Measurements from ENCODE around the gene ACAT2. TPM values are rescaled to one million over a fixed set of nuclear protein-coding genes. Genes with fewer than 3 reads are reported as not detected.
"Not testable (repeated sequence)": the region's sequence is repeated elsewhere in the genome, so short reads cannot be mapped to it uniquely, and the experiment has no call there.

The ACAT2 gene
- polyA plus RNA-seq, 5 donors: 24.8 to 36.9 (median 34.5) TPM

DNA sequence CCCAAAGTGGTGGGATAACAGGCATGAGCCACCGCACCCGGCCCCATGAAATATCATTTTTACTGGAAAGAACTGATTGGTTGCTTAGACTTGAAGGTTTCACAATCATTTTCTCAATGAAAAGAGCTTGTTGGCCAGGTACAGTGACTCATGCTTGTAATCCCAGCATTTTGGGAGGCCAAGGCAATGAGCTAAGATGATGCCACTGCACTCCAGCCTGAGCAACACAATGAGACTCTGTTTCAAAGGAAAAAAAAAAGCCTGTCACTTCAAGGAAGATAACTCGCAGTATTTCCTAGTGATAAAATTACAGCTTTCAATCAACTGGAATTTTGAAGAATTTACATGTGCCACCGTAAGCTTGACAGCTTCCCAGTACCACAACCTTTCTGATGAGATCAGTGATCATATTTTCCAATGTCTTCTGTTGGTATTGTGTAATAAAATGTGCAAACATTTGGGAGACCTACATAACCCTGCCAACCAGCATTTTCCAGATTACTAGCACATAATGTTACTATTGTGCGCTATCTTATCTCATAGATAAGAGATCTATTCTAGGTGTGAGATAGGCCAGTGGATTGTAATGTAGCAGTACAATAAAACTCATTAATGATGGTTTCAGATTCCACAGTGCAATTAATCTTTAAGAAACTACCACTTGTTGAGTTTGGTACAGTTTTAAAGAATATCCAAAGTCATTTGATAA, 45.5 kb downstream of the ACAT2 start:
- DNase-seq: no peak

DNA sequence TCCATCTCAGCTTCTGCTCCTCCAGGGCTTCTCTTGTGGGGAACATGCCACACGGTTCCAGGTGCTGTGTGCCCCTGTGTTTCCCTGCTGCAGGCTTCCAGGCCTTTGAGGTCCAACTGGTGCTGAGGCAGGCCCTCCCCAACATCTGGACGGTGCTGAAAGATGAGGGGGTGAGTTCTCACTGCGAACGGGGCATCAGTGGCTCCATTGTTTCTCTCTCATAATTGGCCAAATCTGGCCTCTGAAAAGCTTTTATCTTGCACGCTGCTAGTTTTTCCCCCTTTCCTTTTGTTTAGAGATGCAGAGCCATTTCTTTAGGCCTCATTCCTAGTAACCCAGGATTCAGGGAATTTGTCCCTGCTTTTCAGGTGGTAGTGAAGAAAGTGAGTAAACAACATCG, 46.8 kb downstream of the ACAT2 start:
- DNase-seq: no peak

DNA sequence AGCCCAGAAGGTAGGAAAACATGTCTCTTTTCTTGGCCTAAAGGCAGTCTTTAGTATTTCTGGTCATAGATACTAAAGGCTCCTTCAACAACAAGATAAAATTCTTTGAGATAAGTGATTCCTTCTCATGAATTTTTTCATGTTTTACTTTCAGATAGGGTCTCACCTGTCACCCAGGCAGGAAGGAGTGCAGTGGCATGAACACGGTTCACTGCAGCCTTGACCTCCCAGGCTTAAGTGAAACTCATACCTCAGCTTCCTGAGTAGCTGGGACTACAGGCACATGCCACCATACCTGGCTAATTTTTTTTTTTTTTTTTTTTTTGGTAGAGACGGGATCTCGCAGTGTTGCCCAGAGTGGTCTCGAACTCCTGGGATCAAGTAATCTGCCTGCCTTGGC, 47.3 kb downstream of the ACAT2 start:
- no peak for DNase-seq

DNA sequence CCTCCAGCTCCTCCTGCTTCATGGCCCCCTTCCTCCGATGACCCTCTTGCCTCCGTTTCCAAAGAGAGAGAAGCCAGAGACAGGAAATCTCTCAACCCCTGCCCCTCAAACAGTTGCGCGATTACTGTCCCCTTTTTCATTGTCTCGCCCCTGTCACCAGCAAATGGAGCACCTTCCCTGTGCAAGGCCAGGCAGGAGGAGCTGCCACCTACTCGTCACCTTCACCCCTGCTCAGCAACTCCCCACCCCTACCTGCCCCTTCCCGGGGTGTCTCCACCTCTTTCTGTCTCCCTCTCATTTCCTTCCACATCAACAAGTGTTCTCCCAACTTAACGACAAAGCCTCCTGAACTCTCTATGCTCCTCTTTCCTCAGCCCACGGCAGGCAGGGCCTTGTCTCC, 51.9 kb downstream of the ACAT2 start:
- DNase-seq: no peak

DNA sequence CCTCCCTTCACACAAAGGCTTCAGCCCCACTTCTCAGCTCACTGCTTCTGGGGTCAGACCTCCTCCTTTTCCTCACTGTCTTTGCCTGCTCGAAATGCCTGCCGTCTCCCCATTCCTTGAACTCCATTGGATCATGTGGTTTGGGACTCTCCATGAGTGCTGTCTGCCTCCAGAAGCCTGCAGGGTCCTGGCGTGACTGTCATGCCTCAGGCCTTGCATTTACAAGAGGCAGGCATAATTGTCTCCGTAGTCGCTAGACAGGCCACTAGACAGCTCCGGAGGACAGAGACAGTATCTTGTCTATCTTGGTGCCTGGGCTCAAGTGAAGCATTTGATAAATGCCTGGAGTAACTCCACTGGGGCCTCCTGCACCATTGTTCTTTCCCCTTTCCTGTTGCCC, 53.6 kb downstream of the ACAT2 start:
- no peak for DNase-seq

DNA sequence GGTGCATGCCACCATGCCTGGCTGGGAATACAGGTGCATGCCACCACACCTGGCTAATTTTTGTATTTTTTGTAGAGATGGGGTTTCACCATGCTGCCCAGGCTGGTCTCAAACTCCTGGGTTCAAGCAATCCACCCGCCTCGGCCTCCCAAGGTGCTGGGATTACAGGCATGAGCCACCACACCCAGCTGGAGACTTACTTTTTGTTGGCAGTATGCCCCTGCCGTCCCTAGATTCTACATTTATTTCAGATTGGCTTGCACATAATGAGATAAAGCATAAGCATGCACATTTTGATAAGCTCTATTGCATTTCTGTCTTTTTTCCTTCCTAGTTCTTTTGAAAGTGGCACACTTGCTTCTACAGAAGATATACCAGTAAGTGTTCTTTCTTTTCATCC, 54.9 kb downstream of the ACAT2 start:
- DNase-seq: not testable (repeated sequence)

DNA sequence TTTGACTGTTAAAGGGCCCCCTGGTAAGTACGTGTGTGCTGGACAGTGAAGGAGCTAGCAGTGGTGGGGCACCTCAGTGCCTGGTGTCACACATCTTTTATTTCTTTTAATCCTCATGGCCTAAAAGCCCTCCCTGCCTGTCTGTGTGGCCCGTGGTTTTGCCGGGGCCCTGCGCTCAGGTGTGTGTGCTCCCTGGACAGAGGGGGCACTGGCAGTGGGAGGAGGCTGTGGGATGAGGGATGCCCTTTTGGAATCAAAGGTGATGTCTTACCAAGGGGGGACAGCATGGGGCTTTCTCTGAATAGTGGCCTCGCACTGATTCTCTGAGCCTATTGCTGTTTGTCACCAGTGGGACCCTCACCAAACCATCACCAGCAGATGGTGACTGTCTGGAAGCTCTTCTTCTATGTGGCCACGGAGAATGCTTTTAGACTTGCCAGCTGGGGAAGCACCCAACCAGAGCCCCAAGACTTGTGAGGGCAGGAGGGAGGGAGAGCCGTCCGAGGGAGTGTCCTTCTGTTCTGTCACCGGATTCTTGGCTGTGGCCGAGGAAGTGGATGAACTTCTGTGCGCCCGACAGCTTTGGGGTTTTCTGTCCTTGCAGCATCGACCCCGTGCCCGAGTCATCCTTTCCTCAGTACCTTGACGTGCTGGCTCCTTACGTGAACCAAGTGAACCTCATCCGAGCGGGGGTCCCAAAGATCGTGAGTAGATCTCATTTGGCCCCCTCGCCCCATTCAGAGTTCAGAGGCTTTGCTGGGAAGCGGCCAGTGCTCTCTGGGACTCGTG, 56.3 kb downstream of the ACAT2 start:
- DNase-seq: no peak

DNA sequence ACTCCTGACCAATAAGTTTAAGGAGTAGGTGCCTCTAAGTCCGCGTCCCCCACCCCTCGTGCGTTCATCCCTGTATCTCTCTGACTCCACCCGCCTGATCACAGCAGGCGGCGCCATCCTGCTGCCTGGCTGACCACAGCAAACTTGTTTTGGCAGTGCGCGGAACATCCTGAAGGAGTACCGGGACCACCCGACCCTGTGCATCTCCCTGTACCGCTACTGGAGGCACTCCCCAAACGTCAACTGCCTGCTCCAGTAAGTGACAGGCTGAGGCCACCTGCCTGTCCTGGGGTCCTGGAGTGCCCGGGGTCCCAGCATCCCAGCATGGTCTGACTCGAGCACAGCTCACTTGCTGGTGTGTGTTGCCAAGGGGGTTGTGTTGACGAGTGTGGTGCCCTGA, 57.3 kb downstream of the ACAT2 start:
- DNase-seq: no peak

DNA sequence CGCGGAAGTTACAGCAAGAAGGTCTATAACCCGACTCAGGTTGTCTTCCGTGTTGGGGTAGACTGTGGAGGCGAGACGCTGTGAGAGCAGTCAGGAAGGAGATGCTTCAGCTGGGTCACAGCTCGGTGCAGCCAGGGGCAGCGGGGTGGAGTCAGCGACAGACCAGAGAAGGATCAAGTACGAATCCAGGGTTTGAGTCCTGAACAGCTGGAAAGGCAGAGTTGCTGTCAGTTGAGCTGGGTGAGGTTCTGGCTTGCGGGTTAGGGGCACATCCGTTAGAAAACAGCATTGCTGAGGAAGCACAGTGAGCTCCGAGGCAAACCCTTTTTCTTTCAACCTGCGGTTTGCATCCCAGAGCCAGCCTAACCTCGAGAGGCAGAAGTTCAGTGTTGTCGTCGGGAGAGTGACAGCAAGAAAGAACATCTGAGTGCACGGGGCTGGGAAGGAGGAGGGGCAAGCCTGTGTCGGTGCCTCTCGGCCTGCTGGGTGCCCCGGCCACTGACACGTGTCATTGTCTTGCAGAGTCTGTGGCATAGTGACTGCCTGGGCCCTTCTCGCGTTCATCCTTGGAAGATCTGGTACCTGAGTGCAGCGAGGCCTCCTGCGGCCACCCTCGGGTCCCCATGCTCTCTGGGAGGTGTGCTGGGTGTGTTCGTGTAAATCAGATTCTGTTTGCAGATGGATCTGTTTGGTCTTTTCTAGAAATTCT, 58.2 kb downstream of the ACAT2 start:
- no peak for DNase-seq

DNA sequence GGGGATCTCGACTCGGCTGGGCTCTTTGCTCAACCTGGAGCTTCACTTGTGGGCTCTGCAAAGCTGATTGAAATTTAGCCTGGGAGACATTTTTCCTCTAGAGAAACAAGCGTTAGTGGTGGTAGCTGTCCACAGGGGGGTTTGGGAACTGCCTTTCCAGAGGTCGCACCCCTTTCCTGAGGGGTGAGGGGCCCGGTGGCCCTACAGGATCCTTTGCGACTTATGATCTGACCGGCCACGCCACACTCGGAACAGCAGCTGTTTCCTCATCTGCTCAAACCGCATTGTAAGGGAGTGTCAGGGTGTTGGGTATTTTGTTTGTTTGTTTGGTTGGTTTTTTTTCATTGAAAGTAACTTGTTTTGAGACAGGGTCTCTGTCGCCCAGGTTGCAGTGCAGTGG, 59.3 kb downstream of the ACAT2 start:
- DNase-seq: no peak

DNA sequence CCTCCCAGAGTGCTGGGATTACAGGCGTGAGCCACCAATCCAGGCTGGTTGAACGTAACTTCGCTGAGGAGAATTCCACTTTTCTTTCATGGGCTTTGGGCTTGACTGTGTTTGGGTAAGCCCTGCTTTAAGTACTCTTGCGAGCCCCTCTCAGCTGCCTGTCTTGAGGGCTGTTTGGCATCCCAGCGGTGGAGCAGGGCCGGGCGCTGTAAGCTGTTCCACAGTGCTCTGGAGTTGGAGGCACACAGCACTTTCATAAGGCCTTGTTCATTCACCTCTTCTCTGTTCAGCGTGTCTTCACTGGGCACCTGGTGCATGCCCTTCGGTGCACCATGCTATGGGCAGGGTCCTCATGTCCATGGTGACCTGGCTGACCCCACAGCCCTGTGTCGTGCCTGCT, 59.9 kb downstream of the ACAT2 start:
- peak in 1 of 2 donors; percentile 10 for DNase-seq

DNA sequence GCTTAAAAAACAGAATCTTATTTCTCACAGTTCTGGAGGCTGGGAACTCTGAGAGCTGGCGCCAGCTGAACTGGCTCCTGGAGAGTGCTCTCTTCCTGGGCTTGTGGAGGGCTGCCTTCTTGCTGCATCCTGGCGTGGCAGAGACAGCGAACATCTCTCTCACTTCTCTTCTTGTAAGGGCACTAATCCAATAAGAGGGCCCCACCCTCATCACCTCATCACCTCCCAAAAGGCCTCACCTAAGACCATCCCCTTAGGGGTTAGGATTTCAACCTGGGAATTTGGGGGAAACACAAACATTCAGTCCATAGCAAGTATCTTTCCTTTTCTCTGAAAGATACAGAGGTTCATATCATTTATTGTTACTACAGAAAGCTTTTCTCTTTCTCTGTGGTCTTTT, 62.1 kb downstream of the ACAT2 start:
- no peak for DNase-seq

DNA sequence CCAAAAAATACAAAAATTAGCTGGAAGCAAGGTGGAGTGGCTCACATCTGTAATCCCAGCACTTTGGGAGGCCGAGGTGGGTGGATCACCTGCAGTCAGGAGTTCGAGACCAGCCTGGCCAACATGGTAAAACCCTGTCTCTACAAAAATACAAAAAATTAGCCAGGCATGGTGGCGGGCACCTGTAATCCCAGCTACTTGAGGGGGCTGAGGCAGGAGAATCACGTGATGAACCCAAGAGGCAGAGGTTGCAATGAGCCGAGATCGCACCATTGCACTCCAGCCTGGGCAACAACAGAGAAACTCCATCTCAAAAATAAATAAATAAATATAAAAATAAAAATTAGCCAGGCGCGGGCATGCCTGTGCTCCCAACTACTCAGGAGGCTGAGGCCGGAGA, 62.8 kb downstream of the ACAT2 start:
- not testable (repeated sequence) for DNase-seq

DNA sequence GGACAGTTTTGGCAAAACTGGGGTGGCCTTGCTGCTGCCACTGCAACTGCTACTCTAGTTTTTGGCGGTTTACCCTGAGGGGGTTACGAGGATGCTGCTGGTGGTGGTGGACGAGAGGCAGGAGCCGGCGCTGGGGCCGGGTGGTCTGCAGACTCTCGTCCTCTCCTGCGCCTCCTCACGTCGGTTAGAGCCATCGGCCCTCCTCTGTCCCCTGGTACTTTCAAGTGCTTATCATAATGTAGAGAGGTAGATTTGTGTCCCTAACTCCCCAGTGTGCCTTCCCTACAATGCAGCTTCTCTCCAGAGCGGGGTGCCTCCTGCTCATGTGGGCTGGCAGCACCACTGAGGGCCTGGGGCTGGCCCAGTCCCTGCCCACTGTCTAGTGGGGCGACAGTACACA, 64.2 kb downstream of the ACAT2 start:
- DNase-seq: no peak

DNA sequence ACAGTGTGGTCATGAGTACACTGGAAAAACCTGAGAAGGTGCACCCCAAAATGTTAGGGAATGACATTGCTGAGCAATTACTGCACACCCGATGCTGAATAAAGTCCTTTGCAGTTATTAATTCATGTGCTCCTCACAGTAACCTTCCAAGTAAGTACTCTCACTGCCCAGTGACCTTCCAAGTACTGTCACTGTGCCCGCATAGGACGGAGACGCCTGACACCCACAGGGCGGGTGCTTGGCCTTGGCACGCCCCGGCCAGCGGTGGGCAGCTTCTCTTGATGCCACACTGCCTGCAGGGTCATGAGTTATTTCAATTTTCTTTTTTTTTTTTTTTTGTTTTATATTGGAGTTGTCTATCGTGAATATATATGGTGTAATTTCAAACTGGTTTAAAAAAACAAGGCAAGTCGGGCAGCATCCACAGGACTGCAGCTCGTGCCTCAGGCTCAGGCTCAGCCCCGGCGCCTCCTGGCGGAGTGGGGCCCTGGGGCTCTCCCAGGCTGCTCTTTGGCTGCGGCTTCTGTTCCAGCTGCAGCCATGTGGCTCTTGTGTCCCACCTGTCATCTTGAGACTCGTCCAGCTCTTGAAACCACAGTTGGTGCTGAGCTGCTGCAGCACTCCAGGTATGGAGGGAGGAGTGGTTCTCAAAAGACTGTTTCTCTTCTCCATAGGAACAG, 65.3 kb downstream of the ACAT2 start:
- DNase-seq: no peak

DNA sequence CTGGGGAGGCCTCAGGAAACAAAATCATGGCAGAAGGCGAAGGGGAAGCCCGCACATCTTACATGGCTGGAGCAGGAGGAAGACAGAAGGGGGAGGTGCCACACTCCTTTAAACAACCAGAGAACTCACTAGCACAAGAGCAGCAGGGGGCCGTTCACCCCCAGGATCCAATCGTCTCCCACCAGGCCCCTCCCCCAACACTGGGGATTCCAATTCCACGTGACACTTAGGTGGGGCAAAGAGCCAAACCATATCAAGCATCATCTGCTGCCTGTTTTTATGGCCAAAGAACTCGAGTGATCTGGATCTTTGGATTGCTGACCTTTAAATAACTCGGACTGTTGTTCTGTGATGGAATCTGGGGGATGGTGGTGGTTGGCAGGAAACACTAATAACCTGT, 66.2 kb downstream of the ACAT2 start:
- no peak for DNase-seq

Other genes starting within 250 kb of the ACAT2 start
- 10 to 100 TPM; 77.8 to 86.3 (median 84.3) TPM for gene SOD2, start 68.8 kb upstream of the ACAT2 start, polyA plus RNA-seq (ENCODE audit: insufficient read depth in 1 of 5, insufficient read length in 5 of 5, low replicate concordance in 1 of 5)
- gene WTAP, start 34.5 kb upstream of the ACAT2 start, polyA plus RNA-seq (ENCODE audit: insufficient read depth in 1 of 5, insufficient read length in 5 of 5, low replicate concordance in 1 of 5): 100 to 1,000 TPM; 106 to 145 (median 125) TPM
- 100 to 1,000 TPM; 229 to 258 (median 241) TPM for gene TCP1, start 27.6 kb downstream of the ACAT2 start, polyA plus RNA-seq (ENCODE audit: insufficient read depth in 1 of 5, insufficient read length in 5 of 5, low replicate concordance in 1 of 5)
- gene MRPL18, start 28.4 kb downstream of the ACAT2 start, polyA plus RNA-seq (ENCODE audit: insufficient read depth in 1 of 5, insufficient read length in 5 of 5, low replicate concordance in 1 of 5): 10 to 100 TPM; 55.2 to 70.0 (median 62.6) TPM
- under 1 TPM; 0.12 to 0.34 (median 0.26) TPM for gene PNLDC1, start 38.2 kb downstream of the ACAT2 start, polyA plus RNA-seq (ENCODE audit: insufficient read depth in 1 of 5, insufficient read length in 5 of 5, low replicate concordance in 1 of 5)
- under 1 TPM; 0.03 to 0.06 (median 0.03) TPM for gene MAS1, start 128.9 kb downstream of the ACAT2 start, polyA plus RNA-seq (ENCODE audit: insufficient read depth in 1 of 5, insufficient read length in 5 of 5, low replicate concordance in 1 of 5)
- gene IGF2R, start 207.0 kb downstream of the ACAT2 start, polyA plus RNA-seq (ENCODE audit: insufficient read depth in 1 of 5, insufficient read length in 5 of 5, low replicate concordance in 1 of 5): 10 to 100 TPM; 44.1 to 64.2 (median 52.2) TPM

Data from right lung (tissue), 5 donors.